Esophagus squamous epithelium (tissue), 4 donors: Measurements from ENCODE around the gene THBS3.

Experiments used
- POLR2A ChIP-seq, 4 donors: fragments of 450-650 bp; IDR thresholded peaks; one replicate each; pipeline ENCODE4 v1.6.1; 2017; ENCODE audit warnings: antibody characterized with exemption in 4 of 4, mild to moderate bottlenecking in 4 of 4, moderate library complexity in 3 of 4
- TF ChIP-seq, protein P1 (sequence below), 6 experiments: fragments of 450-650 bp in 4 of 6; fragments of 200-600 bp in 2 of 6; sonication (generic) in 2 of 6; IDR thresholded peaks; one replicate each; pipeline ENCODE4 v1.5.1; 2016 to 2019; ENCODE audit warnings: antibody characterized with exemption in 6 of 6, mild to moderate bottlenecking in 4 of 6, moderate library complexity in 4 of 6

DNA sequence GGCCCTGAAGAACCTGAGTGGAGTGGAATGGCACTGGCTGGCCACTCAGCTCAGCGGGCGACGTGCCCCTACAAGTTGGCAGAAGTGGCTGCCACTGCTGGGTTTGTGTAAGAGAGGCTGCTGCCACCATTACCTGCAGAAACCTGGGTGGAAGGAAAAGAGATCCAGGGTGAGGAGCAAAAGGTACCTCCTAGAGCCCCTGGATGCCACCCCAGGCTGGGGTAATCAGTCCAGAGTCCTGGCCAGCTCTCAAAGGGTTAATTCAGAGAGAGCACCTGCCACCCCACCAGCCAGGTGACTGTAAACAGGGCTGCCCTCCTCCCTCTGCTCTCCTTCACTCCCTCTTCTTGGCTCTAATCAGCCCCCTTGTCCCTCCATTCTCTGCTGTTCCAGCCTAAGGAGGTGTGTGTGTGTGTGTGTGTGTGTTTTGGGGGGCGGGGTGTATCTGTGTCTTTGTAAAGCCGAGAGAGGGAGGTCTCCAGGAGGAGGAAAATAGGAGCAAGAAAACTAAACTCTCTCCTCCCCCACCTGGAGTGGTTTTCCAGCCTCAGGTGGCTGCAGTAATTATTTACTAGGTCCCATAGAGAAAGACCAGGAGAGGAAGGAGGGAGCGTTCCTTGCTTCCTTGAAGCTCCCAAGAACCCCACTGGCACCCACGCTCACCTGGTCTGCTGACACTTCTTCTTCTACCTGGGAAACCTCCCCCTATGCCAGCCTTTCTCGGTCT lies 21.5 kb downstream of the THBS3 start:
- TF ChIP-seq, protein P1, sequence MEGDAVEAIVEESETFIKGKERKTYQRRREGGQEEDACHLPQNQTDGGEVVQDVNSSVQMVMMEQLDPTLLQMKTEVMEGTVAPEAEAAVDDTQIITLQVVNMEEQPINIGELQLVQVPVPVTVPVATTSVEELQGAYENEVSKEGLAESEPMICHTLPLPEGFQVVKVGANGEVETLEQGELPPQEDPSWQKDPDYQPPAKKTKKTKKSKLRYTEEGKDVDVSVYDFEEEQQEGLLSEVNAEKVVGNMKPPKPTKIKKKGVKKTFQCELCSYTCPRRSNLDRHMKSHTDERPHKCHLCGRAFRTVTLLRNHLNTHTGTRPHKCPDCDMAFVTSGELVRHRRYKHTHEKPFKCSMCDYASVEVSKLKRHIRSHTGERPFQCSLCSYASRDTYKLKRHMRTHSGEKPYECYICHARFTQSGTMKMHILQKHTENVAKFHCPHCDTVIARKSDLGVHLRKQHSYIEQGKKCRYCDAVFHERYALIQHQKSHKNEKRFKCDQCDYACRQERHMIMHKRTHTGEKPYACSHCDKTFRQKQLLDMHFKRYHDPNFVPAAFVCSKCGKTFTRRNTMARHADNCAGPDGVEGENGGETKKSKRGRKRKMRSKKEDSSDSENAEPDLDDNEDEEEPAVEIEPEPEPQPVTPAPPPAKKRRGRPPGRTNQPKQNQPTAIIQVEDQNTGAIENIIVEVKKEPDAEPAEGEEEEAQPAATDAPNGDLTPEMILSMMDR (IDR thresholded peaks at IDR 0.05) = no peak
- TF ChIP-seq POLR2A (IDR thresholded peaks at IDR 0.05) = no peak
